SKM-1 treated with dmso at 0.1 percent for 144 hours (cell line): ENCODE data around the gene MAT1A.

ENCODE experiments used
- DNase-seq: peaks from one replicate; lab custom pipeline; 2025; ENCODE audit not compliant: unreplicated experiment; lab: John Stamatoyannopoulos, UW

MAT1A gene

DNA sequence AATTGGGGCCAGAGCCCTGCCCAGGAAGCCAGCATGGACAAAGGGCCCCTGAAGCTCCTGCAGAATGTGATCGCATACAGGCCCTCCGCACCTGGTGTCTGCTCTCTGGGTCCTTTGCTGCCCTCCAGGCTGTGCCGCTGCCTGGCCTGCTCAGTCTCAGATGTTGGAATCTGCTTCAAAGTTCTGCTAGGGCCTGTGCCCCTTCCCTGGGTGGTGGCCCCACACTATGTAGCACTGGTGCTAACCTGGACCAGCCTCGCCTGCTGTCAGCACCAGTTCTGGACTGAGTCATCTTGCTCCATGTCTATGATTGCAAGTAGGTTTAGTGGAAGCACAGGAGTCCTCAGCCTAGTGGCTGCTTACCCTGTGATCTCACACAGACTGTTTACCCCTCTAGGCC is 6.3 kb downstream of the MAT1A start:
- no peak for DNase-seq

DNA sequence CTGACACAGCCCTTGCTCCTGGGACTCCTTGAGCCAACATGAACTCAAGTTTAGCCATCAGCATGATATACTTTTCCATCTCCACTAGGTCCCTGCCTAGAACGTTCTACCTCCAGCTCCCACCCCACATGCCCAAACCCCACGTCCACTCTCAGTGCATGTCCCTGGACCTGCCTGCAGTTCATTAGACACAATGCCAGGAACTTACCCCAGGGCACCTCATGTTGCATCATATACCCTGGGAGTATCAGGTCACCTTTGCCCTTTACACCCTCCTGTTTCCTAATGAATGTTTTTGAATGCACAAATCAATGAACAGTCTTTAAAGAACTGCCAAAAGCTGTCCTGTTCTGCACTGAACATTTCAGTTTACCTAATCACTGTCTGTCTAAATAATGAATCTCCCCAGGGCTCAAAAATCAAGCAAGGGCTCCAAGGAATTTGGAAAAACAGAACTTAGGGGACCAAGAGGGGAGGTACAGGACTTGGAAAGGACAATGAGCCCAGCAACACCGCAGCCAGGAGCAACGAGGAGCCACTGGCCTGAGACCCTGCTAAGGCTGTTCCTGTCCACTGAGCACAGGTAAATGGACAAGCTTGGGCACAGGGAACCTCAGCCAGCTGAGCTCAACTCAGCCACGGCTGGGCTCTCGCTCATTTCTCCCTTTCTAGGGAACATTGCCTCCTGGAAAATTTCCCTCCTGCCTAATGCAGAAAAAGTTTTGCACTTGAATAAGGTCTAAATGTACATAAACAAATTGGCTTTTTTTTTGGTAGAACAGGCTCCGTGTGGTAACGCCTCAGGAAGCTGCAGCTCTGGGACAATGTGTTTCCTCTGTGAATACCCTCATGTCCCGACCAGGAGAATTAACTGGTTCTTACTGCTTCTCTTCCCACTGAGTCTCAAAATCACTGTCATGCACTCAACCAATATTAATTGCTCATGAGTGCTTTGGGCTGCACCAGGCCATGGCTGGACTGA is 7.4 kb downstream of the MAT1A start:
- no peak for DNase-seq

DNA sequence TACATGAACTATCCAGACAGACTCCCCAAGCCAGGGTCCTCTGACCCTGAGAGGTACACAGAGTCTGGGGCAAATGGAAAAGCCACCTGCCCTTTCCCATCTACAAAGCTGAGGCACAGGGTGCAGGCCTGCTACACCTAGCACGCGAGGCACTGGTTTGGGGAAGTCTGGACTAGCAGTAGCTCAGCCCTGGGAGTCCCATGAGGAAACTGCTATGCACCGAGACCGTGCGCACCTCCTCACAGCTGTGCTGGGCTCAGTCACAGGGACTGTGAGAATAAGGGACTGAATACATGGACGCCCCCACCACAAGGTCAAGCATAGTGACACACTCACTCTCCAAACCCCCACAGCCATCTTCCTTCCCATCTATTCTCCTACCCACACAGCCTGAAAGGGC is 8.2 kb downstream of the MAT1A start:
- peak; percentile 31 for DNase-seq

- no peak for DNase-seq
Observed at GRCh38 chr10:80280071-80280800, 9.2 kb downstream of the MAT1A start.

DNA sequence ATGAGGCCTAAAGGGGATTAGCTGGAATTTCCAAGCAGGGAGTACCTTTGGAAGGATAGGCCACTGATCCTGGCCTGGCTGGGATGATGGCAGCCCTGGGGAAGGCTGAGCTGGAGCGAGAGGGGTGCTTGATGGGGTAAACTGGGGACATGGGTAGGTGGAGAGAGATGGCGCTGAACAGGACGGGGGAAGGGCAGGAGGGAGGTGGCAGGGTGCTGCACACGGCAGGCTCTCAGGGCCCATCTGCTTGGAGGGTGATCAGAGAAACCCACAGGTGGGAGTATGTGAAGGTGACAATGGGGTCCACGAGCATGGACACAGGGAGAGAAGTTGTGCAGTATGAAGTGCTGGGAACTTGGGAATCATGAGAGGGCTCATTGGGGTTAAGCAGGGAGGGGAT is 10.3 kb downstream of the MAT1A start:
- no peak for DNase-seq

- no peak for DNase-seq
Observed at GRCh38 chr10:80278480-80278879, 11.0 kb downstream of the MAT1A start.

DNA sequence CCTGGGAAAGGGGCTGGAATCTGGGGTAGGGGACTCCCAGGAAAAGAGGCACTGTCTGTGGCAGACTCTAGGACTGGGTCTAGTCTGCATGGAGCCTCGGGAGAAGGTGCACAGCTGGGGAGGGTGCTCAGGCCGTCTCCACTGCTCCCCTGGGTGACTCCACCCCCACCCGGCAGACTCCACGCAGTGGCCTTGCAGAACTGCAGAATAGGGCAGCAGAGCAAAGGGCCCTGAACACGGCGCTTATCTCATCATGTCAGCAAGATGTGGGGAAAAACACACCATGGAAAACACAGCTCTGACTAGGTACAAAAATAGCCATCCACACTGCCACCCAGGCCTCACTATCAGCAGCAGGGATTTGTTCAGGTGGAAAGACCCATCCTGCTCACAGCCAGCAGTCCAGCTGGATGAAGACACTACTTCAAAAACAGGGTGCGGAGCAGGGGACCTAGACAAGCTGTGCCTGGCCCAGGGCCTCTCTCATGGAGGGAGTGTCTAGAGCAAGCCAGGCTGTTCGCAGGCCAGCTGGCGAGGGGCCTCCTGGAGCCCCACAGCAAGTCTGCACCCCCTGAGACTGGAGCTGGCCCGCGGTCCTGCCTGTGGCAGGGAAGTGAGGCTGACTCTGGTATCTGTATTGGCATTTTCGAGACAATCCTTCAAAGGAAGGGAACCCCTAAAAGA is 11.7 kb downstream of the MAT1A start:
- no peak for DNase-seq

DNA sequence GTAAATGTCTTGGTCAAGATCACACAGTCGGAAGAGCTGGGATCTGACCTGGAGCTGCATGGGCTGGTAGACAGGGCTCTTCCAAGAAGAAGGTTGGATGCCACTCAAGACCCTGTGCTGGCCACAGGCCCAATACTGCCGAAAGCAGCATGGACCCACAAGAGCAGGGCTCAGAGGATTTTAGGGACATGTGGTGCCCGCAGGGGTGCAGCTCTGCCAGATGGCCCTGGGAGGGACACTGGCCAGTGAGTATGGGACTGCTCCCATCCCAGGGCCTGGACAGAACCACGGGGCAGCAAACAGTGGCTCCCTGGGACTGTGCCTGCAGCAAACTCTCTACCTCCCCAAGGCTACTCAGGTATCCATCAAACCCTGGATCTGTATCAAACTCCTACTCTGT is 12.4 kb downstream of the MAT1A start:
- no peak for DNase-seq

- no peak for DNase-seq
Observed at GRCh38 chr10:80276335-80276734, 13.1 kb downstream of the MAT1A start.

GRCh38 chr10:80275756-80276155 is 13.7 kb downstream of the MAT1A start:
- no peak for DNase-seq

DNA sequence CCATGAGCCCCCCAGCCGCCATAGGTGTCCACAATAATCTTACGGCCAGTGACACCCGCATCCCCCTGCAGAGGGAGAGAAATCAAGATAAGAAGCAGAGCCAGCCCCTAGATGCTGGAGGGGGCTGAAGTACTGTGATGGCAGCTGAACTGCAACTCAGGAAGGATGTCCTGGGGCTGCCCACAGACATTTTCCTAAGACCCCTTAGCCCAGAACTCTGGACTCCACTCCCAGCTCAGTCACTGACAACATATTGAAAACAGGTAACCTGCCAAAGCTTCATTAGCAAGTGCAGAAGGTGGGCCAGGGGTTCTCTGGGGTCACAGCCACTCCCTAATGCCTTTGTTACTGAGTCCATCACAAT is 14.3 kb downstream of the MAT1A start:
- DNase-seq, result no peak

DNA sequence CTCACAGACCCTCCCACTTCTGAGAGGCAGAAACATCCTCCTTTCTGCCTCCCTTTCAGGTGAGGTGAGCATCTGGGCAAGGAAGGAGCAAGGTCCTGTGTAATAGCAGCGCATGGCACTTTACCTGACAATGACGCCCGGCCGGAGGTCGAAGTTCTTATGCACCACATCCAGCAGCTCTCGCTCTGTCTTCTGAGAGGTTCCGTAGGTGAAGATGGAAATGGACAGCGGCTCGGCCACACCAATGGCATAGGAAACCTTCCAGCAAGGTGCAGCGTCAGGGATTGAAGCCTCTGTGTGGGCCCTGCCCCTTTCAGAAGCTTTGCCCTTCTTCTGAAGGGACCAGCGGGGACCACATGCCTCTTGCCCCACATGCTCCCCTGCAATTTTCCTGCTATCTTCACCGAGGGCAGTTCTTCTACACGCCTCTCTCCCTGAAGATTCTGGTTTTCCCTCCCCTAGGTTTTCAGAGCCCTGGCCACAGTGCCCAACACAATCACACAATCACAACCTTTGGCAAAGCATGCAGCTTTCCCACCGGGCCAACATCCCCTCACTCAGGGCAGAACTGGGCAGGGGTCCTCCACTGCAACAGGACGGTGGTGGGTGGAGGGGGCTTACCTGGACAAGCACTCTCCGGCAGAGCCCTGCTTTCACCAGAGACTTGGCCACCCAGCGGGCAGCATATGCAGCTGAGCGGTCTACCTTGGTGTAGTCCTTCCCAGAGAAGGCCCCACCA is 14.9 kb downstream of the MAT1A start:
- DNase-seq, result no peak

DNA sequence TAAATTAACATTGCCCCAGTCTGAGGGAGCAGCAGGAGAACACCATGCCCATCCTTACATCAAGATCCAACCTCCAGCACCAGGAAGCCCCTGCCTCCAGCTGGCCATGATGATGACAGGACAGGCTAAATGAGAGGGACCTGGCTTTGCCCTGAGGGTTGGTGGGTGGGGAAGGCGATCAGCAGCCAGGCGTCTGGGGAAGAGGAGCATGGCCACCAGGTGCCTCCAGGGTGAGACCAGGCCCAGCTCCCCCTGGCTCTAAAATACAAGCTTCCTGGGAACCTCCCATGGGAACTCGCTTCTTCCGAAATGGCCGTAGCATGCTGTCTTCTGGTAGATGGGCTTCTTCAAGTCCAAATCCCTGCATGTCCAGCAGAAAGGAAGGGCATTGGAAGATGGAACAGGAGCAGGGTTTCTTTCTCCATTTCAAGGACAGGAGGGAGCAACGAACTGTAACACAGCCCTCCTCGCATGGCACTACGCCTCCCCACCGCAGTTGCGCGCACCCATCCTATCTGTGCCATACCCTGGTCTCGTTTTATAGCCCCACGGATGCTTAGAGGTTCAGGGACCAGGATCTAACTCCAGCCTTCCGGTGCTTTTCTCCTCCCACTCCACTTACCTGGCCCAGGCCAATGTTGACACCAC is 15.8 kb downstream of the MAT1A start:
- DNase-seq, result no peak

DNA sequence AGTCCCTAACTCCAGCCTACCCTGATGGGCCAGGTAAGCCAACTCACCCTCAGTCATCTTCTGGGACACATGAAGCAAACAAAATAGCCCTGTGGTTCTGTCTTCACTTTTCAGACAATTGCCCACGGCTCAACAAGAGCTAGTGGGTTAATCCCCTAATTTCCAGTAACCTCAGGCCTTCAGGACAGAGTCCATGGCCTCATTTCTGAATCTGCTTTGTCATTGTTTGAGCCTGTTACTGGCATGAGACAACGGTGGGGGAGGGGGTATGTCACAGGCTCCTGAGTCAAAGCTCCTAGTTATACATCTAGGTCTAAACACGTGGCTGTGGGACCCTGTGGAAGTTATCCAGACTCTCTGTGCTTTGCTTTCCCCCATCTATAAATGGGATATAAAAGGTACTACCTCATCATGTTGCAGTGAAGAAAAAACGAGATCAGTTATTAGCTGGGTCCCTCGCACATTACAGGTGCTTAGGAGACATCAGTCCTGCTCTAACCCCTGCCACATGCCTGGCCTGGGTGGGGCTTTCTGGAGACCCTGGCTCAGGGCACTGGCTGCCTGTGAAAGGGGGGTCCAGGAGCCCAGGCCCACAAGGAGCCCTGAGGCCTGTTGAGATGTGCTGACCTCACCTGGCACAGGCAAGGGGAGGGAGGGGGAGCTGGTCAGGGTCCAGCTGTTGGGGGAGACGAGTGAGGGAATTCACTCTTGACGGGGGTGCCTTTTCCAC is 16.5 kb downstream of the MAT1A start:
- DNase-seq, result no peak

GRCh38 chr10:80271416-80271815 is 18.0 kb downstream of the MAT1A start:
- no peak for DNase-seq

- DNase-seq, result no peak
Observed at GRCh38 chr10:80270887-80271286, 18.6 kb downstream of the MAT1A start.

DNA sequence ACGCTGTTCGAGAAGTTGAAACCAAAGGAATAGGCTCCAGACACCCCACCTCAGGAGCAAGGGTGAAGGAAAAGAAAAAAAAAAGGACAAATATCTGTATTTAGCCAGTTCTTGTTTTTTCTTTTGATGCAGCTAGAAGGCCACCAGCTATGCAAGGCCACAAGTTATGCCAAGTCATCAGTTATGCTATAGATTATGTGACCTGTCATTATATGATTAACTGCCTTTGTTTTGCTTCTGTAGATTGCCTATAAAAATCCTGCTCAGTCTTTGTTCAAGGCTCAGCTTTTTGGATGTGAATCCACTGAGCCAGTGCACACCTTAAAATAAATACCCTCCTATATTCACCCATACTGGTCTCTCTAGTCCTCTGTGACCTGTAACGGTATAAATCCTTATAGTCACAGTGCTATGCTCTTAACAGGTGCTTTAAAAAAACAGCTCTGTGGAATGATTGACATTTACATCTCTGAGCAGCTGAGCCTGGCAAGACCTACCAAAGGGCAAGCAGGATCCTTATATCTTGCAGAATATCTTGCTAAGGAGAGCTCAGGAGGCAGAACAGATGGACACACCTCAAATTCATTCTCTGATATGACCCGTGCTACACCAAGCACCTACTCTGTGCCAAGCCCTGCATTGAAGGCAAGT is 20.4 kb downstream of the MAT1A start:
- no peak for DNase-seq

GRCh38 chr10:80268266-80268665 is 21.2 kb downstream of the MAT1A start:
- DNase-seq, result no peak

DNA sequence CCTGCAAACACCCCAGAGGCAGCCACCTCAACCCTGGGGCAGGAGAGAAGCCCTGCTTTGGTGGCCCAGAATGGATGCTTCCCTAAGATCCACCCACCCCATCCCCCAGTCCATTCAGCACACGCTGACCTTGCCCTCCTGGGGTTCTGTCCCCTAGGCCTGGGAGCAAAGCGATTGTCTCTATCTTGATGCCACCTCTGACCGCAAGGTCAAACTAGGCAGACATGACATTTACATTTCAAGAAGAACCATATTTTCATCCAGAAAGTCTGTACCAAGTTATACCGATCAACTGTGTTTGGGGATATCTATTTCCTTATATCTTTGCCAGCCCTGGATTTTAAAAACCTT is 23.0 kb downstream of the MAT1A start:
- DNase-seq, result no peak
